ENCODE measurements around the gene MPV17.

The MPV17 gene

GRCh38 chr2:27263287-27264252 is 59.3 kb downstream of the MPV17 start:
- DNase-seq: no peak

- peak; percentile 64 for DNase-seq
Observed at GRCh38 chr2:27262379-27263286, 60.3 kb downstream of the MPV17 start, which contains the start of gene SLC30A3. Gene SLC30A3, minus strand, starts transcription at chr2:27263047. Its CDS starts 141 bp downstream, at chr2:27262906.

DNA sequence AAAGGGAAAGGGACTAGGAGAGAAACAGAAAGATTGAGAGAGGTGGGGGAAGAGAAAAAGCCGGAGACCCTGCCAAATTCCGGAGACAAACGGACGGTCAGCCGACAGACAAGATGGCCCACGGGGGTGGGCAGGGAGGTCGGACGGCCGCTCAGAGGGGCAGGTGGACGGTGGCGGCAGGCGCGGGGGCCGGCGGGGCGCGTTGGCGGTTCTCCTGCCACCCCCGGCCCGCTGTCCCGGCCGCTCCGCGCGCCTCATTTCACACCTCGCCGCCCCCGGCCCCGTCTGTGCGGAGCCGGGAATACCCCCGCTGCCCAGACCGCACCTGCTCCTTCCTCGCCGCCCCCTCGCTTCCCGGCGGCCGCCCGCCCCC is 61.0 kb downstream of the MPV17 start:
- DNase-seq: no peak

DNA sequence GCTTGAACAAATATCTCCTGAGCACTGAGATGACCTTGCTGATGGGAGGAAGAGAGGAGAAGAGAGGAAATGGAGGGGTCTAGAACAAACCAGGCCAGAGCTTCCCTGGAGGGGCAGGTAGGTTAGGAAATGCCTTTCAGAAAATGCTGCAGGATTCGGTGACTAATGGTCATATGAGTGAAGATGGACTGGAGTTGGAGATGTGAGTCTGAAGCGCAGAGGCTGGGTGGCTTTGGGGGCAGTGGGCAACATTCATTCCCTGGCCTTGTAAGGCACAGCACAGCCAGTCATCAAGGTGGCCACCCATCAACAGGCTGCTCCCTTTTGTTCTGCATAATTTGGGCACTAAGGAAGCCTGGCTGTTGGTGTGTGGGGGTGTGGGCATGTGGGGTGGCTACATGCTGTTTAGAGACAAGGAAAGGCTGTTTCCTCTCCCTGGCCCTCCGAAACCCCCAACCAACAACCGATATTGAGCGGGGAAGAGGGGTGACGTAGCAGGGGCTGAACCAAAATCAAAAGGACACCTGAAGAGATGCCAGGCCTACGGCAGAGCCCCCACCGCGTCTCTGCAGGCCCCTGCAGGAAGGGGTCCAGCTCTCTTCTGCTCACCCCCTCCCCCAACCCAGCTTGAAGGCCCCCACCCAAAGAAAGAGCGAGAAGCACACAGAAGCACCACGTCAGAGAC is 61.5 kb downstream of the MPV17 start:
- DNase-seq: no peak

Measured in right forelimb (tissue), 1 donor.